Calu3 (cell line): ENCODE measurements around the gene CATSPER3. TPM values are rescaled to one million over a fixed set of nuclear protein-coding genes. Genes with fewer than 3 reads are reported as not detected.

Experiments used
- BruUV-seq: library from RNA; stranded (reverse); fragments of 400-500 nt; replicated peaks from 2 replicates; lab custom pipeline; 2021; lab: Mats Ljungman, UMichigan
- CTCF ChIA-PET: fragments of 300-600 bp; sonication (Branson Sonifier 250); formaldehyde crosslinking; loops from one replicate; lab custom pipeline; 2022; ENCODE audit warnings: antibody characterized with exemption; lab: Charles Lee
- DNase-seq: peaks from one replicate; pipeline ENCODE4 v3.0.0; 2022
- H3K27ac Mint-ChIP-seq: one replicate; pipeline ENCODE4 v1.8.0; 2022; ENCODE audit warnings: mixed read lengths; ENCODE audit not compliant: unreplicated experiment
- H3K27me3 Mint-ChIP-seq: one replicate; pipeline ENCODE4 v1.8.0; 2022; ENCODE audit warnings: mixed read lengths; ENCODE audit not compliant: unreplicated experiment
- H3K36me3 Mint-ChIP-seq: one replicate; pipeline ENCODE4 v1.8.0; 2022; ENCODE audit warnings: mild to moderate bottlenecking, moderate library complexity, mixed read lengths; ENCODE audit not compliant: insufficient read depth, unreplicated experiment
- H3K4me1 Mint-ChIP-seq: one replicate; pipeline ENCODE4 v1.8.0; 2022; ENCODE audit warnings: mild to moderate bottlenecking, low read depth, mixed read lengths; ENCODE audit not compliant: unreplicated experiment
- H3K4me3 Mint-ChIP-seq: one replicate; pipeline ENCODE4 v1.8.0; 2022; ENCODE audit warnings: mild to moderate bottlenecking, low read depth, moderate library complexity, mixed read lengths; ENCODE audit not compliant: unreplicated experiment
- H3K9me3 Mint-ChIP-seq: one replicate; pipeline ENCODE4 v1.8.0; 2022; ENCODE audit warnings: low read depth, mixed read lengths; ENCODE audit not compliant: unreplicated experiment
- intact Hi-C: fragments of 100-400 bp; cut with micrococcal nuclease; formaldehyde crosslinking; loops from one replicate; pipeline ENCODE4 v1.10.0; 2022; ENCODE audit not compliant: unreplicated experiment
- total RNA-seq: library from RNA; stranded (reverse); gene quantifications from 2 replicates; pipeline ENCODE4 v1.2.3, GENCODE V29; 2022
- TF ChIP-seq, protein P1 (sequence below): fragments of 200-600 bp; IDR thresholded peaks from one replicate; pipeline ENCODE4 v1.8.0; 2022; ENCODE audit warnings: antibody characterized with exemption; ENCODE audit not compliant: unreplicated experiment

Gene CATSPER3
- total RNA-seq, 1 experiment from 2014 or later: 1.5 TPM

DNA sequence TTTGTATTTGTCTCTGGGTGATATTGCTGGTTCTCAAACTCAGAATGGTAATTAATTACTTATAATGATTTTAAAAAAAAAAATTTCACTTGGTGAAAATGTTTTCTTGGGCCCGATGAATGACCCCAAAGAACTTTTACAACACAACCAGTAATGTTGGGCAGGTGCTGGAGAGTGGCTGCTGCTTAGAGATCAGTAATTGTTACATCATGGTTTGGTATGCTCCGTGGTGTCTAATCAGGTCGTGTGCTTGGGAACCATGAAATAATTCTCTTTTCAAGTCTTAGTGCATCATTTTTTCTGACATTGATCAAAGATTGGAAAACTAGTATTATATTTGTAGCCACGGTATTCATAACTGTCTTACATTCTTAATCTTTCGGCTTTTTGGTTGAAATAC is 33.5 kb upstream of the CATSPER3 start:
- Mint-ChIP-seq H3K9me3 (no peaks in the 10 kb centered on the region), H3K27ac (no peak overlapping the region), H3K36me3 (no peaks in the 10 kb centered on the region), H3K4me3 (no peak overlapping the region), H3K27me3 (no peaks in the 10 kb centered on the region), H3K4me1 (no peaks in the 10 kb centered on the region)
- DNase-seq: no peak
- intact Hi-C loops: no loop called here
- CTCF ChIA-PET: no interaction called here
- no TSS peak for BruUV-seq
- TF ChIP-seq, protein P1, sequence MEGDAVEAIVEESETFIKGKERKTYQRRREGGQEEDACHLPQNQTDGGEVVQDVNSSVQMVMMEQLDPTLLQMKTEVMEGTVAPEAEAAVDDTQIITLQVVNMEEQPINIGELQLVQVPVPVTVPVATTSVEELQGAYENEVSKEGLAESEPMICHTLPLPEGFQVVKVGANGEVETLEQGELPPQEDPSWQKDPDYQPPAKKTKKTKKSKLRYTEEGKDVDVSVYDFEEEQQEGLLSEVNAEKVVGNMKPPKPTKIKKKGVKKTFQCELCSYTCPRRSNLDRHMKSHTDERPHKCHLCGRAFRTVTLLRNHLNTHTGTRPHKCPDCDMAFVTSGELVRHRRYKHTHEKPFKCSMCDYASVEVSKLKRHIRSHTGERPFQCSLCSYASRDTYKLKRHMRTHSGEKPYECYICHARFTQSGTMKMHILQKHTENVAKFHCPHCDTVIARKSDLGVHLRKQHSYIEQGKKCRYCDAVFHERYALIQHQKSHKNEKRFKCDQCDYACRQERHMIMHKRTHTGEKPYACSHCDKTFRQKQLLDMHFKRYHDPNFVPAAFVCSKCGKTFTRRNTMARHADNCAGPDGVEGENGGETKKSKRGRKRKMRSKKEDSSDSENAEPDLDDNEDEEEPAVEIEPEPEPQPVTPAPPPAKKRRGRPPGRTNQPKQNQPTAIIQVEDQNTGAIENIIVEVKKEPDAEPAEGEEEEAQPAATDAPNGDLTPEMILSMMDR: no peak

DNA sequence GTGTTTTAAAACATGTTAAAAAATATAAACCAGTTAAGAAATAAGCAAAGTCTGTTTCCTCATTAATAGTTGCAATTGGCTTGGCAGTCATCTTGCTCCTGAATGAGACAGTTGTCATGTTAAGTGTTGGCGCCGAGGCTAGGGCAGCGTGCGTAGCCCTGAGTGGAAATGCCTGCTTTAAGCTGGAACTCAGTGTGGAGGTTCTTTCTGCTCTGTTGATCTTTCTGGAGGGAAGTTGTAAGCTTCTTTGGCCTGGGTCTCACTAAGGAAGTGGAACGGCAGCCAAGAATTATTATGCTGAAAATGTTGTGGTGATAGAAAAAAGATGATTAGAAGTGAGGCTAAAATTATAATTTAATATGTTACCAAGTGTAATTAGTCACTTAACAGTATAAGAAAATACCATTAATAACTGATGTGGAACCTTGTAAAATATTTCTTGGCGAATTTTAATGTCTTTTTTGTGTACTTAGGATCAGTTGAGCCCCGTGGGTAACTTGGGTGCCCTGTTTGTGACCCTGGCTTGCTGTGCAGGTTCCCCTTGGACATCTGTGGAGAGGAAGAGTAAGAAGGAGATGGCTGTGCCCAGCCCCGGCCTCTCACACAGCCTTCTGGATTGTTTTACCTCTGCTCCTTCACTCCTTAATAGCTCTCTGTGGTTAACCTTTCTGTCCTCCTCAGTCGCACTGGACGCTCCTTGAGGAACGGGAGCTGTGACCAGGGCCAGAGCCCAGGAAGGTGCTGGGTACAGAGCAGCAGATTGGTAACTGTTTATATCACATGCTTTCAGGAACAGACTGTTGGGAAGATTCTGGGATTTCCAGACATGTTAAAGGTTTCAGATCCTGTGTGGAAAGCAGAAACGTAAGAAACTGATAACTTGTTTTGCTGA is 31.8 kb upstream of the CATSPER3 start:
- H3K4me3 Mint-ChIP-seq: no peak overlapping the region
- no peaks in the 10 kb centered on the region for H3K9me3 Mint-ChIP-seq
- no peaks in the 10 kb centered on the region for H3K4me1 Mint-ChIP-seq
- H3K27me3 Mint-ChIP-seq: no peaks in the 10 kb centered on the region
- intact Hi-C loops: no loop called here
- TF ChIP-seq, protein P1: no peak
- CTCF ChIA-PET: no interaction called here
- peaks cover 5% of the 10 kb centered on the region for H3K36me3 Mint-ChIP-seq
- DNase-seq: no peak
- H3K27ac Mint-ChIP-seq: no peak overlapping the region
- BruUV-seq: no TSS peak

DNA sequence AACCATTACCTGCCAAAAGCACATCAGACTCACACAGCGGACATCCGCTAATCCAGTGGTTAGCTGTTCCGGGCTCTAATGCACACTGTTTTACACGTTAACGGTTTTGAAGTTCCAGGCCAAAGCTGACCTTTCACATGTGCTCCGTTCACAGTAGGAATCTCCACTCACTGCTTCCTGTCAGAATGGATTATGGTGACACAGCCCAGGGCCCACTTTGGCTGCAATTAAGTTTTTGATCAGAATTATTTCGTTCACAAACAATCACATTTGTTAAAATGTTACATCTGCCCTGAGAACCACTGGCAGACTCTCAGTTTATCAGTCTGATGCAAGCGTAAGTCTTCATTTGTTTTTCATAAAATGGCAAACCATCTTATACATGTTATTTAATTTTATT is 30.2 kb upstream of the CATSPER3 start:
- intact Hi-C loops: no loop called here
- CTCF ChIA-PET: no interaction called here
- no peaks in the 10 kb centered on the region for H3K4me1 Mint-ChIP-seq

DNA sequence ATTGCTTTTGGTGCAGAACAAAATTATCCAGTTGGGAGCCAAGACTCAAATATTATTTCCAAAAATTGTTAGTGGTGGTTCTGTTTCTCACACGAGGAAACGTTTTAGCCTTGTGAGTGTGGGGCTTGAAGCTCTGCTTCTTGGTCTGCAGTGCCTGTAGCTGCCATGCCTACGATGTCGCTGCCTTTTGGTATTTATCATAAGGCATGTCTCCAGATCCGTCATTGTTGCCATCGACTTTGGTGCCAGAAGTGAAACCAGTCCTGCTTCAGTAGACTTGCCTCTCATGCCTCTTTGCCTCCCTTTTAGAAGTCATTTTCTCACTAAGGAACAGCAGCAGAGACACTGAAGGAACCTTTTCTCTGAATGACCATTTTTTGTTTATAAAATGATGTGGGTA is 29.7 kb upstream of the CATSPER3 start:
- Mint-ChIP-seq H3K36me3 (peaks cover 5% of the 10 kb centered on the region), H3K4me3 (no peak overlapping the region), H3K27me3 (no peaks in the 10 kb centered on the region), H3K9me3 (no peaks in the 10 kb centered on the region), H3K27ac (no peak overlapping the region), H3K4me1 (no peaks in the 10 kb centered on the region)
- no peak for DNase-seq
- CTCF ChIA-PET: interaction anchor here (2.0 kb wide), 1 partner anchor 10 kb away, joined by 6 read pairs; no protein-coding TSS in a partner anchor
- intact Hi-C loops: no loop called here
- TF ChIP-seq, protein P1: no peak
- no TSS peak for BruUV-seq

More for the DNA sequence above, 30.2 kb upstream of the CATSPER3 start:
- no peaks in the 10 kb centered on the region for H3K9me3 Mint-ChIP-seq
- DNase-seq: no peak
- H3K27me3 Mint-ChIP-seq: no peaks in the 10 kb centered on the region
- BruUV-seq: no TSS peak
- no peak overlapping the region for H3K4me3 Mint-ChIP-seq
- TF ChIP-seq, protein P1: no peak
- H3K36me3 Mint-ChIP-seq: peaks cover 5% of the 10 kb centered on the region
- no peak overlapping the region for H3K27ac Mint-ChIP-seq
